HCT116 (cell line): Measurements from ENCODE around the gene RCSD1. TPM values are rescaled to one million over a fixed set of nuclear protein-coding genes. Genes with fewer than 3 reads are reported as not detected.

Experiments
- ATAC-seq: fragments of 200-7000 bp; cut with Tn5 transposase; 2 replicates; pipeline ENCODE4 v1.9.1; 2020; ENCODE audit warnings: mild to moderate bottlenecking, moderate library complexity
- BruUV-seq: library from RNA; stranded (reverse); fragments of 400-500 nt; replicated peaks from 2 replicates; lab custom pipeline; 2021; lab: Mats Ljungman, UMichigan
- CTCF ChIA-PET: fragments of 300-600 bp; sonication (Branson Sonifier 250); formaldehyde crosslinking; loops from one replicate; lab custom pipeline; 2021; ENCODE audit warnings: antibody characterized with exemption; lab: Charles Lee
- POLR2A ChIA-PET: fragments of 300-600, 350-600 bp; sonication (Branson Sonifier 250); formaldehyde crosslinking; loops from one replicate; lab custom pipeline; 2021; ENCODE audit warnings: antibody characterized with exemption; lab: Charles Lee
- RAD21 ChIA-PET, 2 experiments: fragments of 300-600 bp; sonication (Branson Sonifier 250); formaldehyde crosslinking; loops; one replicate each; lab custom pipeline; 2023; ENCODE audit warnings: low total read pairs in 2 of 2; ENCODE audit not compliant: uncharacterized antibody in 2 of 2, unreplicated experiment in 2 of 2, low non-redundant PET in 1 of 2; lab: Charles Lee
- DNase-seq: peaks from one replicate; pipeline ENCODE4 v3.0.0-alpha.2; 2010; ENCODE audit warnings: low read depth, low spot score
- H2AFZ ChIP-seq: fragments of 200-600 bp; shearing (Covaris generic), sonication (generic); 2 replicates; pipeline ENCODE4 v1.6.1; 2017; ENCODE audit warnings: low read depth, mixed run types, mixed read lengths, antibody characterized with exemption, low read length; ENCODE audit not compliant: poor library complexity, severe bottlenecking
- H3K27ac ChIP-seq: 2 replicates; pipeline ENCODE4 v1.5.1; 2012; ENCODE audit warnings: low read depth, low read length
- H3K27me3 ChIP-seq: fragments of 200-600 bp; sonication (generic); 2 replicates; pipeline ENCODE4 v1.6.1; 2016; ENCODE audit warnings: mixed run types, low read length, mixed read lengths; ENCODE audit not compliant: insufficient read depth
- H3K36me3 ChIP-seq, 2 experiments: fragments of 200-500 bp in 1 of 2; fragments of 200-600 bp in 1 of 2; sonication (Bioruptor generic) in 1 of 2; sonication (generic) in 1 of 2; 2 replicates each; pipeline versions ENCODE4 v1.5.1 to v1.6.1; 2014 to 2016; ENCODE audit warnings: low read length in 2 of 2, inconsistent platforms in 1 of 2, mixed read lengths in 1 of 2, mixed run types in 1 of 2; ENCODE audit not compliant: insufficient read depth in 2 of 2, control insufficient read depth in 1 of 2
- H3K4me1 ChIP-seq, 2 experiments: fragments of 200-600 bp in 1 of 2; sonication (generic) in 1 of 2; 2 replicates each; pipeline versions ENCODE4 v1.5.1 to v1.6.1; 2012 to 2017; ENCODE audit warnings: low read length in 2 of 2, inconsistent platforms in 1 of 2, mild to moderate bottlenecking in 1 of 2, mixed read lengths in 1 of 2, mixed run types in 1 of 2, moderate library complexity in 1 of 2; ENCODE audit not compliant: insufficient read depth in 2 of 2, control insufficient read depth in 1 of 2
- H3K4me2 ChIP-seq: fragments of 200-600 bp; sonication (generic); 2 replicates; pipeline ENCODE4 v1.6.1; 2017; ENCODE audit warnings: mixed run types, low read length, mixed read lengths
- H3K4me3 ChIP-seq, 2 experiments: fragments of 200-600 bp in 1 of 2; sonication (generic) in 1 of 2; replicated peaks in 1 of 2; 2 replicates each; pipeline ENCODE4 v1.5.1; 2011 to 2016; ENCODE audit warnings: low read length in 2 of 2, control low read depth in 1 of 2, low read depth in 1 of 2, mild to moderate bottlenecking in 1 of 2, mixed read lengths in 1 of 2, mixed run types in 1 of 2
- H3K79me2 ChIP-seq: fragments of 200-600 bp; sonication (generic); 2 replicates; pipeline ENCODE4 v1.6.1; 2017; ENCODE audit warnings: mild to moderate bottlenecking, mixed run types, low read length, moderate library complexity, mixed read lengths; ENCODE audit not compliant: insufficient read depth
- H3K9ac ChIP-seq: fragments of 200-600 bp; sonication (generic); 2 replicates; pipeline ENCODE4 v1.6.1; 2016; ENCODE audit warnings: low read length, mixed read lengths
- H3K9me2 ChIP-seq: fragments of 200-600 bp; sonication (generic), shearing (Covaris generic); 2 replicates; pipeline ENCODE4 v1.6.1; 2017; ENCODE audit warnings: mixed run types, mild to moderate bottlenecking, moderate library complexity; ENCODE audit not compliant: insufficient read depth
- H3K9me3 ChIP-seq, 2 experiments: fragments of 200-500 bp in 1 of 2; fragments of 200-600 bp in 1 of 2; sonication (Bioruptor generic) in 1 of 2; sonication (generic) in 1 of 2; 2 replicates each; pipeline ENCODE4 v1.6.1; 2014 to 2017; ENCODE audit warnings: low read length in 2 of 2, mixed read lengths in 2 of 2, inconsistent platforms in 1 of 2, low read depth in 1 of 2, mild to moderate bottlenecking in 1 of 2, mixed run types in 1 of 2, moderate library complexity in 1 of 2; ENCODE audit not compliant: control insufficient read depth in 1 of 2, insufficient read depth in 1 of 2
- H4K20me1 ChIP-seq: fragments of 200-600 bp; sonication (generic), shearing (Covaris generic); 2 replicates; pipeline ENCODE4 v1.6.1; 2017; ENCODE audit warnings: mixed run types, mild to moderate bottlenecking, moderate library complexity; ENCODE audit not compliant: insufficient read depth
- ATF3 ChIP-seq: IDR thresholded peaks from 2 replicates; pipeline ENCODE4 v1.6.1; 2012
- CBX3 ChIP-seq: IDR thresholded peaks from 2 replicates; pipeline ENCODE4 v1.6.1; 2012; ENCODE audit warnings: low read depth
- CTCF ChIP-seq, 3 experiments: fragments of 200-600 bp in 1 of 3; sonication (generic) in 1 of 3; IDR thresholded peaks in 2 of 3; conservative IDR thresholded peaks in 1 of 3; 2 replicates each; pipeline ENCODE4 v1.5.1; 2012 to 2017; ENCODE audit warnings: low read depth in 2 of 3, low read length in 2 of 3, antibody characterized with exemption in 1 of 3, borderline replicate concordance in 1 of 3, control low read depth in 1 of 3, mild to moderate bottlenecking in 1 of 3, mixed read lengths in 1 of 3, mixed run types in 1 of 3, moderate library complexity in 1 of 3; ENCODE audit not compliant: insufficient read depth in 1 of 3
- EGR1 ChIP-seq: IDR thresholded peaks from 2 replicates; pipeline ENCODE4 v1.6.1; 2012; ENCODE audit warnings: low read depth
- ELF1 ChIP-seq: IDR thresholded peaks from 2 replicates; pipeline ENCODE4 v1.6.1; 2012; ENCODE audit warnings: low read depth, borderline replicate concordance
- EZH2 ChIP-seq: fragments of 200-600 bp; sonication (generic); IDR thresholded peaks from 2 replicates; pipeline ENCODE4 v1.6.1; 2017; ENCODE audit warnings: antibody characterized with exemption, mixed run types
- EZH2phosphoT487 ChIP-seq: fragments of 200-600 bp; IDR thresholded peaks from 2 replicates; pipeline ENCODE4 v1.6.1; 2018; ENCODE audit warnings: antibody characterized with exemption, borderline replicate concordance
- JUND ChIP-seq: IDR thresholded peaks from 2 replicates; pipeline ENCODE4 v1.6.1; 2012
- MAX ChIP-seq: IDR thresholded peaks from 2 replicates; pipeline ENCODE4 v1.6.1; 2012
- POLR2A ChIP-seq: IDR thresholded peaks from 2 replicates; pipeline ENCODE4 v1.7.0; 2011; ENCODE audit warnings: borderline replicate concordance; ENCODE audit not compliant: insufficient read depth, insufficient read length; ENCODE audit errors: extremely low read depth
- POLR2AphosphoS5 ChIP-seq: IDR thresholded peaks from 2 replicates; pipeline ENCODE4 v1.6.1; 2011; ENCODE audit warnings: mild to moderate bottlenecking, low read depth, low read length, moderate library complexity
- RAD21 ChIP-seq: IDR thresholded peaks from 2 replicates; pipeline ENCODE4 v1.6.1; 2012; ENCODE audit warnings: low read depth, mild to moderate bottlenecking
- SP1 ChIP-seq: IDR thresholded peaks from 2 replicates; pipeline ENCODE4 v1.6.1; 2012; ENCODE audit warnings: low read depth
- ZBTB33 ChIP-seq: IDR thresholded peaks from 2 replicates; pipeline ENCODE4 v1.6.1; 2011; ENCODE audit warnings: mild to moderate bottlenecking, low read length, moderate library complexity; ENCODE audit not compliant: insufficient replicate concordance; ENCODE audit errors: extremely low read depth
- ZFX ChIP-seq: fragments of 450-650 bp; IDR thresholded peaks from 2 replicates; pipeline ENCODE4 v1.6.1; 2017
- intact Hi-C: fragments of 100-400 bp; cut with micrococcal nuclease; formaldehyde crosslinking; loops from 2 replicates; pipeline ENCODE4 v1.10.0; 2022
- total RNA-seq: library from RNA; stranded (reverse); gene quantifications from one replicate; pipeline ENCODE4 v1.2.1, GENCODE V29; 2021; ENCODE audit not compliant: unreplicated experiment

The RCSD1 gene
- total RNA-seq, 1 experiment from 2014 or later: 0.15 TPM

GRCh38 chr1:167751676-167752075 is 121.6 kb downstream of the RCSD1 start:
- no peak overlapping the region for H3K4me3 ChIP-seq
- no peak for TF ChIP-seq MAX
- no peak for TF ChIP-seq ZBTB33
- TF ChIP-seq SP1: no peak
- TF ChIP-seq POLR2AphosphoS5: no peak
- no peak for TF ChIP-seq EGR1
- no peak for TF ChIP-seq ELF1
- no peak for TF ChIP-seq POLR2A
- TF ChIP-seq CBX3: no peak
- TF ChIP-seq ZFX: no peak
- no peak for TF ChIP-seq JUND
- no peak for TF ChIP-seq EZH2phosphoT487
- TF ChIP-seq ATF3: no peak
- no peak for TF ChIP-seq EZH2
- no peak for TF ChIP-seq CTCF (IDR thresholded peaks at IDR 0.05 in 2 of 3, conservative IDR thresholded peaks at IDR 0.05 in 1 of 3; ENCODE audit: borderline replicate concordance in 1 of 3, insufficient read depth in 1 of 3, low read depth in 2 of 3, low read length in 2 of 3)
- TF ChIP-seq RAD21: no peak
- TF ChIP-seq, all 23 proteins: peak for 0
- intact Hi-C loops: no loop called here
- Histone ChIP-seq H3K27me3 (no peaks in the 10 kb centered on the region), H2AFZ (no peak overlapping the region), H3K9me2 (no peaks in the 10 kb centered on the region), H4K20me1 (no peaks in the 10 kb centered on the region), H3K4me1 (peaks cover 4 to 15% of the 10 kb centered on the region in 2 experiments; a peak in 3 of 4 replicates), H3K36me3 (no peaks in the 10 kb centered on the region), H3K4me2 (peak overlapping the region; percentile 30), H3K79me2 (peaks cover 70% of the 10 kb centered on the region), H3K27ac (no peak overlapping the region), H3K9ac (no peak overlapping the region), H3K9me3 (no peaks in the 10 kb centered on the region)
- BruUV-seq: no TSS peak
- no peak for ATAC-seq
- RAD21 ChIA-PET: no interaction called here
- CTCF ChIA-PET: no interaction called here
- no peak for DNase-seq
- POLR2A ChIA-PET: no interaction called here
